Bronchial epithelial cell (primary cell): ENCODE measurements around the gene GPC5. TPM values are rescaled to one million over a fixed set of nuclear protein-coding genes. Genes with fewer than 3 reads are reported as not detected.

Experiments used
- DNase-seq: peaks from one replicate; pipeline ENCODE4 v3.0.0-alpha.2; 2010; ENCODE audit warnings: low read depth
- FAIRE-seq: peaks from 2 replicates; lab custom pipeline; 2011; peaks lifted over from hg19 to GRCh38; lab: Jason Lieb, UNC
- H3K27me3 ChIP-seq: 2 replicates; pipeline ENCODE4 v1.5.1; 2011; ENCODE audit warnings: low read length; ENCODE audit not compliant: control insufficient read depth, insufficient read depth
- H3K36me3 ChIP-seq: 2 replicates; pipeline ENCODE4 v1.5.1; 2011; ENCODE audit warnings: low read length; ENCODE audit not compliant: control insufficient read depth, insufficient read depth
- H3K4me3 ChIP-seq: 2 replicates; pipeline ENCODE4 v1.5.1; 2011; ENCODE audit warnings: mild to moderate bottlenecking, low read depth, low read length, control low read depth
- total RNA-seq: library from RNA; depleted of rRNA; stranded (reverse); fragments of >200 nt; gene quantifications from 2 replicates; pipeline ENCODE4 v1.2.1, GENCODE V29; 2014
- TF ChIP-seq, protein P1 (sequence below): IDR thresholded peaks from 2 replicates; pipeline ENCODE4 v1.5.1; 2011; ENCODE audit warnings: mild to moderate bottlenecking, moderate library complexity, low read length, control low read depth, inconsistent platforms; ENCODE audit not compliant: insufficient read depth, severe bottlenecking

Gene GPC5
- total RNA-seq, 1 donor from 2014 or later = 1.8 TPM

GRCh38 chr13:92716749-92717148 lies 1318.3 kb downstream of the GPC5 start:
- DNase-seq = peak; percentile 4
- no peaks in the 10 kb centered on the region for H3K36me3 ChIP-seq
- no peak for FAIRE-seq
- H3K27me3 ChIP-seq = no peaks in the 10 kb centered on the region
- TF ChIP-seq, protein P1, sequence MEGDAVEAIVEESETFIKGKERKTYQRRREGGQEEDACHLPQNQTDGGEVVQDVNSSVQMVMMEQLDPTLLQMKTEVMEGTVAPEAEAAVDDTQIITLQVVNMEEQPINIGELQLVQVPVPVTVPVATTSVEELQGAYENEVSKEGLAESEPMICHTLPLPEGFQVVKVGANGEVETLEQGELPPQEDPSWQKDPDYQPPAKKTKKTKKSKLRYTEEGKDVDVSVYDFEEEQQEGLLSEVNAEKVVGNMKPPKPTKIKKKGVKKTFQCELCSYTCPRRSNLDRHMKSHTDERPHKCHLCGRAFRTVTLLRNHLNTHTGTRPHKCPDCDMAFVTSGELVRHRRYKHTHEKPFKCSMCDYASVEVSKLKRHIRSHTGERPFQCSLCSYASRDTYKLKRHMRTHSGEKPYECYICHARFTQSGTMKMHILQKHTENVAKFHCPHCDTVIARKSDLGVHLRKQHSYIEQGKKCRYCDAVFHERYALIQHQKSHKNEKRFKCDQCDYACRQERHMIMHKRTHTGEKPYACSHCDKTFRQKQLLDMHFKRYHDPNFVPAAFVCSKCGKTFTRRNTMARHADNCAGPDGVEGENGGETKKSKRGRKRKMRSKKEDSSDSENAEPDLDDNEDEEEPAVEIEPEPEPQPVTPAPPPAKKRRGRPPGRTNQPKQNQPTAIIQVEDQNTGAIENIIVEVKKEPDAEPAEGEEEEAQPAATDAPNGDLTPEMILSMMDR = peak; percentile 11
- H3K4me3 ChIP-seq = no peak overlapping the region

DNA sequence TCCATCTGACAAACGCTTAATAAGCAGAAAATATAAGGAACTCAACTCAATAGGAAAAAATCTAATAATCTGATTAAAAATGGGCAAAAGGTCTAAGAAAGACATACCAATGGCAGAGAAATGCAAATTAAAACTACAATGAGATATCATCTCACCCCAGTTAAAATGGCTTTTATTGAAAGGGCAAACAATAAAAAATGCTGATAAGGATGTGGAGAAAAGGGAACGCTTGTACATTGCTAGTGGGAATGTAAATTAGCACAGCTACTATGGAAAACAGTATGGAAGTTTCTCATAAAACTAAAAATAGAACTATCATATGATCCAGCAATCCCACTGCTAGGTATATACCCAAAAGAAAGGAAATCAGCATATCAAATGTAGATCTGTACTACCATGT lies 1319.4 kb downstream of the GPC5 start:
- H3K4me3 ChIP-seq = no peak overlapping the region
- TF ChIP-seq, protein P1 = no peak
- FAIRE-seq (no peak), DNase-seq (no peak)
- H3K36me3 ChIP-seq = no peaks in the 10 kb centered on the region
- no peaks in the 10 kb centered on the region for H3K27me3 ChIP-seq

GRCh38 chr13:92719868-92720267 lies 1321.4 kb downstream of the GPC5 start:
- FAIRE-seq (no peak), DNase-seq (no peak)

GRCh38 chr13:92721620-92722019 lies 1323.2 kb downstream of the GPC5 start:
- Histone ChIP-seq H3K4me3 (no peak overlapping the region), H3K36me3 (no peaks in the 10 kb centered on the region), H3K27me3 (no peaks in the 10 kb centered on the region)
- TF ChIP-seq, protein P1 = no peak
- FAIRE-seq (no peak), DNase-seq (no peak)

More at GRCh38 chr13:92719868-92720267, 1321.4 kb downstream of the GPC5 start:
- H3K4me3 ChIP-seq = no peak overlapping the region
- TF ChIP-seq, protein P1 = no peak
- H3K27me3 ChIP-seq = no peaks in the 10 kb centered on the region
- no peaks in the 10 kb centered on the region for H3K36me3 ChIP-seq

- DNase-seq = no peak
- Histone ChIP-seq H3K4me3 (no peak overlapping the region), H3K36me3 (no peaks in the 10 kb centered on the region), H3K27me3 (no peaks in the 10 kb centered on the region)
- no peak for FAIRE-seq
- TF ChIP-seq, protein P1 = no peak
Observed at GRCh38 chr13:92727118-92727517, 1328.7 kb downstream of the GPC5 start.

DNA sequence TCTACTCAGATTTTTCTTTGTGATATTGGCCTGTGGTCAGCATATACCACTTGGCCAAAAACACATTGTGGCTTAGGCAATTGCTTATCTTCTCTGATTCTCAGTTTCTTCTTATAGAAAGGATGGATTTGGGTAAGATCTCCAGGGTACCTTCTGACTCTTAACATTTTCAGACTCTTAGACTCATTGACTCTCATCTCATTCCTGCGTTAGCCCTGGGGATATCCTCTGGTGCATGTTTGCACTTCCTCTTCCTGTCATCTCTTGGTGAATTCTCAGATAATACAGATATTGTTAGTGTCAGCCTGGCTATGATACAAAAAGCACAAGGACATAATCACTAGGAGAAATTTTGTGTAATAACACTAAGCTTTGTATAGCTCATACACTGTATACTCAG lies 1335.6 kb downstream of the GPC5 start:
- DNase-seq (no peak), FAIRE-seq (no peak)
- no peaks in the 10 kb centered on the region for H3K36me3 ChIP-seq
- no peaks in the 10 kb centered on the region for H3K27me3 ChIP-seq
- H3K4me3 ChIP-seq = no peak overlapping the region
- TF ChIP-seq, protein P1 = no peak
